ENCODE data around the gene NT5C3A.

- TF ChIP-seq CTCF (IDR thresholded peaks at IDR 0.05) = no peak
- no peak for TF ChIP-seq POLR2A (IDR thresholded peaks at IDR 0.05)
Measured at GRCh38 chr7:33070831-33071230, 8.3 kb upstream of the NT5C3A start.

Data from body of pancreas (tissue), 4 donors.